GM19468 (cell line): Measurements from ENCODE around the gene CAND1.
A peak's percentile ranks its signal among the peaks of the same experiment; 100 is the strongest.

Experiments used
- ATAC-seq: cut with Tn5 transposase; IDR thresholded peaks from one replicate; pipeline ENCODE4 v1.9.1; 2021; ENCODE audit warnings: mild to moderate bottlenecking, moderate library complexity, moderate number of reproducible peaks; ENCODE audit not compliant: unreplicated experiment; ENCODE audit errors: extremely low read depth

The CAND1 gene

GRCh38 chr12:67268896-67269632, at the start of gene CAND1:
TSS of gene CAND1 (plus strand) at chr12:67269358. CDS start at chr12:67269718, 360 bp downstream.
- ATAC-seq = peak; percentile 73

- no peak for ATAC-seq
These were observed 49.1 kb upstream of the CAND1 start for GRCh38 chr12:67220065-67220464.

GRCh38 chr12:67222302-67222701, 46.9 kb upstream of the CAND1 start:
- ATAC-seq = no peak

GRCh38 chr12:67223225-67223624, 45.9 kb upstream of the CAND1 start:
- no peak for ATAC-seq

- no peak for ATAC-seq
These were observed 31.9 kb upstream of the CAND1 start for GRCh38 chr12:67237231-67237630.

- no peak for ATAC-seq
These were observed 30.1 kb upstream of the CAND1 start for GRCh38 chr12:67239061-67239460.

- no peak for ATAC-seq
These were observed 27.7 kb upstream of the CAND1 start for GRCh38 chr12:67241482-67241881.

GRCh38 chr12:67243260-67243659, 25.9 kb upstream of the CAND1 start:
- no peak for ATAC-seq

- no peak for ATAC-seq
These were observed 23.6 kb upstream of the CAND1 start for GRCh38 chr12:67245571-67245970.

GRCh38 chr12:67251012-67251411, 18.1 kb upstream of the CAND1 start:
- no peak for ATAC-seq

- ATAC-seq = no peak
These were observed 14.7 kb upstream of the CAND1 start for GRCh38 chr12:67254372-67255026.

- ATAC-seq = no peak
These were observed 12.5 kb upstream of the CAND1 start for GRCh38 chr12:67256649-67257048.

GRCh38 chr12:67263471-67263870, 5.7 kb upstream of the CAND1 start:
- ATAC-seq = no peak

- ATAC-seq = peak; percentile 68
These were observed 743 bp upstream of the CAND1 start for GRCh38 chr12:67268335-67268895.

- no peak for ATAC-seq
These were observed 745 bp downstream of the CAND1 start for GRCh38 chr12:67269633-67270573.

- no peak for ATAC-seq
These were observed 1.5 kb downstream of the CAND1 start for GRCh38 chr12:67270622-67271021.

GRCh38 chr12:67271976-67272375, 2.8 kb downstream of the CAND1 start:
- ATAC-seq = no peak

- ATAC-seq = no peak
These were observed 5.0 kb downstream of the CAND1 start for GRCh38 chr12:67274186-67274585.

GRCh38 chr12:67275380-67275913, 6.3 kb downstream of the CAND1 start:
- ATAC-seq = no peak

GRCh38 chr12:67276421-67276820, 7.3 kb downstream of the CAND1 start:
- no peak for ATAC-seq
